GM12878 (cell line): ENCODE data around the gene H2AZ1. TPM values are rescaled to one million over a fixed set of nuclear protein-coding genes. Genes with fewer than 3 reads are reported as not detected.
A peak's percentile ranks its signal among the peaks of the same experiment; 100 is the strongest.

ENCODE experiments used
- ATAC-seq: fragments of 200-7000 bp; cut with Tn5 transposase; 3 replicates; pipeline ENCODE4 v1.9.1; 2020; ENCODE audit warnings: mild to moderate bottlenecking, moderate library complexity
- BruUV-seq: library from RNA; stranded (reverse); fragments of 400-500 nt; replicated peaks from 2 replicates; lab custom pipeline; 2021; lab: Mats Ljungman, UMichigan
- CTCF ChIA-PET: fragments of 300-600 bp; sonication (Branson Sonifier 250); formaldehyde crosslinking; extraction: SDS; loops from one replicate; lab custom pipeline; 2021; ENCODE audit warnings: inconsistent platforms; lab: Yijun Ruan, JAX
- POLR2A ChIA-PET: fragments of 350-600 bp; formaldehyde crosslinking; extraction: SDS; loops from one replicate; lab custom pipeline; 2021; ENCODE audit warnings: inconsistent platforms; lab: Charles Lee
- RAD21 ChIA-PET: fragments of 300-600 bp; sonication (Branson Sonifier 250); formaldehyde crosslinking; loops from one replicate; lab custom pipeline; 2023; ENCODE audit warnings: antibody characterized with exemption; ENCODE audit not compliant: unreplicated experiment; lab: Charles Lee
- SMC1A ChIA-PET: fragments of 300-600 bp; sonication (Branson Sonifier 250); formaldehyde crosslinking; loops from one replicate; lab custom pipeline; 2023; ENCODE audit not compliant: unreplicated experiment, uncharacterized antibody; lab: Charles Lee
- DNase-seq: peaks from one replicate; pipeline ENCODE4 v3.0.0-alpha.2; 2011; ENCODE audit warnings: low read depth, low spot score
- FAIRE-seq: peaks from 3 replicates; lab custom pipeline; 2011; peaks lifted over from hg19 to GRCh38; lab: Jason Lieb, UNC
- H2AFZ ChIP-seq: 2 replicates; pipeline ENCODE4 v1.6.0; 2011; ENCODE audit warnings: low read depth, low read length, control low read depth; ENCODE audit not compliant: control insufficient read depth
- H3K27ac ChIP-seq: 2 replicates; pipeline ENCODE4 v1.5.1; 2011; ENCODE audit warnings: control low read depth; ENCODE audit not compliant: control insufficient read depth, insufficient read depth
- H3K27me3 ChIP-seq, 2 experiments: replicated peaks in 1 of 2; 2 replicates each; pipeline versions ENCODE4 v1.6.0 to v1.6.1; 2011; ENCODE audit warnings: low read length in 1 of 2; ENCODE audit not compliant: control insufficient read depth in 2 of 2, insufficient read depth in 2 of 2
- H3K36me3 ChIP-seq, 2 experiments: 2 replicates each; pipeline ENCODE4 v1.5.1; 2011; ENCODE audit warnings: low read length in 1 of 2; ENCODE audit not compliant: control insufficient read depth in 2 of 2, insufficient read depth in 2 of 2
- H3K4me1 ChIP-seq: 2 replicates; pipeline ENCODE4 v1.6.1; 2011; ENCODE audit warnings: mild to moderate bottlenecking, low read length, moderate library complexity, mixed read lengths; ENCODE audit not compliant: control insufficient read depth, insufficient read depth
- H3K4me2 ChIP-seq: 2 replicates; pipeline ENCODE4 v1.6.0; 2011; ENCODE audit warnings: control low read depth; ENCODE audit not compliant: control insufficient read depth, insufficient read depth
- H3K4me3 ChIP-seq: fragments of 200-600 bp; sonication (generic); 2 replicates; pipeline ENCODE4 v1.5.1; 2016
- H3K79me2 ChIP-seq: 2 replicates; pipeline ENCODE4 v1.6.0; 2011; ENCODE audit warnings: low read length; ENCODE audit not compliant: control insufficient read depth, insufficient read depth
- H3K9ac ChIP-seq: 2 replicates; pipeline ENCODE4 v1.8.0; 2011; ENCODE audit warnings: low read length, control low read depth, mixed read lengths; ENCODE audit not compliant: control insufficient read depth, insufficient read depth
- H3K9me3 ChIP-seq: replicated peaks from 3 replicates; pipeline ENCODE4 v1.5.1; 2011; ENCODE audit warnings: mild to moderate bottlenecking, low read length; ENCODE audit not compliant: control insufficient read depth, insufficient read depth
- H4K20me1 ChIP-seq: 2 replicates; pipeline ENCODE4 v1.6.0; 2011; ENCODE audit not compliant: control insufficient read depth, insufficient read depth
- ATF2 ChIP-seq: IDR thresholded peaks from 2 replicates; pipeline ENCODE4 v1.6.1; 2012; ENCODE audit warnings: low read length, inconsistent platforms
- CHD1 ChIP-seq: IDR thresholded peaks from 2 replicates; pipeline ENCODE4 v1.6.1; 2012; ENCODE audit warnings: low read depth, low read length, improper control_type of control experiment
- CHD4 ChIP-seq: fragments of 200-600 bp; sonication (generic); IDR thresholded peaks from 2 replicates; pipeline ENCODE4 v1.6.1; 2016; ENCODE audit warnings: mild to moderate bottlenecking
- CREM ChIP-seq: IDR thresholded peaks from 2 replicates; pipeline ENCODE4 v1.6.1; 2014; ENCODE audit warnings: antibody characterized with exemption, low read depth
- EP300 ChIP-seq, 2 experiments: fragments of 150-350 bp in 1 of 2; IDR thresholded peaks; 2 replicates each; pipeline ENCODE4 v1.6.1; 2011 to 2012; ENCODE audit warnings: low read depth in 2 of 2, low read length in 2 of 2, borderline replicate concordance in 1 of 2, improper control_type of control experiment in 1 of 2, inconsistent platforms in 1 of 2; ENCODE audit not compliant: control insufficient read depth in 1 of 2
- HDAC6 ChIP-seq: fragments of 200-600 bp; sonication (generic); IDR thresholded peaks from one replicate; pipeline ENCODE4 v1.8.0; 2017; ENCODE audit warnings: antibody characterized with exemption; ENCODE audit not compliant: unreplicated experiment
- KLF5 ChIP-seq: fragments of 450-650 bp; IDR thresholded peaks from 2 replicates; pipeline ENCODE4 v1.6.1; 2014; ENCODE audit warnings: mild to moderate bottlenecking; ENCODE audit not compliant: partially characterized antibody
- MEF2B ChIP-seq: fragments of 450-650 bp; IDR thresholded peaks from 2 replicates; pipeline ENCODE4 v1.6.1; 2018; ENCODE audit warnings: mild to moderate bottlenecking, moderate library complexity; ENCODE audit not compliant: partially characterized antibody, poor library complexity, severe bottlenecking
- MLLT1 ChIP-seq: fragments of 450-650 bp; IDR thresholded peaks from 2 replicates; pipeline ENCODE4 v1.6.1; 2016; ENCODE audit warnings: mild to moderate bottlenecking
- MYB ChIP-seq: fragments of 150-350 bp; IDR thresholded peaks from 2 replicates; pipeline ENCODE4 v1.6.1; 2014; ENCODE audit warnings: mild to moderate bottlenecking, low read depth, low read length, borderline replicate concordance
- NBN ChIP-seq: fragments of 450-650 bp; IDR thresholded peaks from 2 replicates; pipeline ENCODE4 v1.6.1; 2016
- NFXL1 ChIP-seq: fragments of 450-650 bp; IDR thresholded peaks from 2 replicates; pipeline ENCODE4 v1.6.1; 2017; ENCODE audit warnings: antibody characterized with exemption, mild to moderate bottlenecking, borderline replicate concordance
- SIN3A ChIP-seq: IDR thresholded peaks from 2 replicates; pipeline ENCODE4 v1.6.1; 2012; ENCODE audit warnings: low read depth, low read length, improper control_type of control experiment
- TARDBP ChIP-seq: IDR thresholded peaks from 2 replicates; pipeline ENCODE4 v1.6.1; 2016; ENCODE audit warnings: borderline replicate concordance
- USF2 ChIP-seq: IDR thresholded peaks from 2 replicates; pipeline ENCODE4 v1.6.1; 2011; ENCODE audit warnings: low read depth, low read length, improper control_type of control experiment, borderline replicate concordance
- ZNF622 ChIP-seq: fragments of 450-650 bp; IDR thresholded peaks from 2 replicates; pipeline ENCODE4 v1.6.1; 2017; ENCODE audit warnings: mild to moderate bottlenecking, inconsistent platforms
- ZZZ3 ChIP-seq: IDR thresholded peaks from 2 replicates; pipeline ENCODE4 v1.6.1; 2011; ENCODE audit warnings: low read depth; ENCODE audit not compliant: control insufficient read depth, insufficient read length
- WGBS: methylation state at CpG from one replicate; pipeline ENCODE4 v1.1.6; 2016; ENCODE audit warnings: low lambda C conversion rate; ENCODE audit not compliant: insufficient replicate concordance, insufficient coverage; ENCODE audit errors: missing lambda C conversion rate; 5-methylcytosine and 5-hydroxymethylcytosine counted together
- in situ Hi-C: fragments of 300-500 bp; cut with MboI; formaldehyde crosslinking; loops from 9 replicates; pipeline ENCODE4 v1.14.3; 2018; ENCODE audit warnings: mixed read lengths
- intact Hi-C: fragments of 100-400 bp; cut with micrococcal nuclease; formaldehyde crosslinking; loops from one replicate; pipeline ENCODE4 v1.14.2; 2022; ENCODE audit not compliant: unreplicated experiment
- polyA plus RNA-seq, 11 experiments: library from polyadenylated mRNA; depleted of rRNA in 4 of 11; unstranded in 6 of 11; stranded (reverse) in 5 of 11; fragments of >200 nt; fragmentation: Nextera tagmentation in 4 of 11; fragmentation: Illumina TruSeq in 1 of 11; extraction: Ambion mirVana in 4 of 11; extraction: Trizol in 1 of 11; gene quantifications; 1 replicate in 1 of 11; 2 replicates in 10 of 11; pipeline versions ENCODE4 v1.2.1 to v1.2.3, GENCODE V29; 2011 to 2016; ENCODE audit warnings: inconsistent platforms in 2 of 11, missing spikeins in 2 of 11, low read depth in 1 of 11
- total RNA-seq, 4 experiments: library from RNA; depleted of rRNA in 3 of 4; stranded (reverse); fragments of >200 nt in 3 of 4; fragmentation: Illumina TruSeq in 1 of 4; extraction: Trizol in 1 of 4; gene quantifications; 2 replicates each; pipeline versions ENCODE4 v1.2.1 to v1.2.3, GENCODE V29; 2013 to 2021

Gene H2AZ1
- total and polyA plus RNA-seq, 10 of the 15 experiments (the other 5 are each of a cell fraction or from before 2014, with no cell fraction given), result 652 to 4,800 (median 898) TPM

- in situ Hi-C loops, result loop anchor here (5.0 to 25.0 kb wide), 3 partner anchors 127 to 862 kb away; partner anchors contain the start of genes ADH5 and TRMT10A
- peak; percentile 96 for FAIRE-seq
- TF ChIP-seq CHD1, result peak; percentile 68
- 0 out of 2 replicates have a peak, but pooled peaks have one; percentile 55 for TF ChIP-seq SIN3A
- peak; percentile 20; the same call in 1 of the 2 replicates for TF ChIP-seq TARDBP
- TF ChIP-seq CREM, result no peak
- no peak for TF ChIP-seq USF2
- no peak for TF ChIP-seq ZZZ3
- TF ChIP-seq HDAC6, result no peak
- TF ChIP-seq NBN, result peak; percentile 87; the same call in 1 of the 2 replicates
- TF ChIP-seq CHD4, result no peak
- TF ChIP-seq MEF2B, result no peak
- peak; percentile 83 for TF ChIP-seq MLLT1
- peak; percentile 36; the same call in 1 of the 2 replicates for TF ChIP-seq ATF2
- TF ChIP-seq EP300 (IDR thresholded peaks at IDR 0.05; ENCODE audit: borderline replicate concordance in 1 of 2, control insufficient read depth in 1 of 2, low read depth in 2 of 2, low read length in 2 of 2), result no peak
- TF ChIP-seq MYB, result no peak
- TF ChIP-seq KLF5, result no peak
- TF ChIP-seq ZNF622, result no peak
- TF ChIP-seq NFXL1, result no peak
These were observed 759 bp downstream of the H2AZ1 start for GRCh38 chr4:99949034-99949998.

More at GRCh38 chr4:99949034-99949998, 759 bp downstream of the H2AZ1 start:
- ChIA-PET POLR2A (interaction anchor here (0.6 to 5.1 kb wide), 11 partner anchors 9 to 386 kb away, joined by 3 to 27 read pairs (median 5); partner anchors contain the start of genes DAPP1, LAMTOR3 and TRMT10A), RAD21 (interaction anchor here (0.5 to 6.2 kb wide), 11 partner anchors 22 to 364 kb away, joined by 3 to 95 read pairs (median 5); partner anchors contain the start of genes DAPP1 and LAMTOR3), SMC1A (interaction anchor here (0.6 to 4.6 kb wide), 23 partner anchors 11 to 873 kb away, joined by 3 to 42 read pairs (median 4); partner anchors contain the start of genes DAPP1, LAMTOR3 and TRMT10A), CTCF (interaction anchor here (0.5 to 5.0 kb wide), 19 partner anchors 22 to 144 kb away, joined by 3 to 106 read pairs (median 8); partner anchors contain the start of genes DAPP1 and LAMTOR3)
- Histone ChIP-seq H3K79me2 (peaks cover 55% of the 10 kb centered on the region), H3K4me2 (peak overlapping the region; percentile 94), H3K9me3 (no peaks in the 10 kb centered on the region), H3K4me3 (peak overlapping the region; percentile 94), H2AFZ (peak overlapping the region; percentile 56), H3K4me1 (peaks cover 7% of the 10 kb centered on the region; the same call in 1 of the 2 replicates), H3K27ac (peak overlapping the region; percentile 97), H3K27me3 (no peaks in the 10 kb centered on the region), H3K36me3 (no peaks in the 10 kb centered on the region), H3K9ac (peak overlapping the region; percentile 98), H4K20me1 (no peaks in the 10 kb centered on the region)
- ATAC-seq, result peak; percentile 39
- under 1% methylated on average over 58 of the region's 98 CpGs for WGBS
- TSS peak; percentile 52 for BruUV-seq
- intact Hi-C loops, result loop anchor here (1.0 to 5.0 kb wide), 5 partner anchors 55 to 1022 kb away; partner anchors contain the start of genes DAPP1, EIF4E and LAMTOR3
- peak; percentile 77 for DNase-seq
